Thyroid gland (tissue), 4 donors: ENCODE measurements around the gene BEND2. TPM values are rescaled to one million over a fixed set of nuclear protein-coding genes. Genes with fewer than 3 reads are reported as not detected.

Experiments
- DNase-seq, 2 donors: peaks; one replicate each; pipeline ENCODE4 v3.0.0-alpha.2; 2019
- H3K27ac ChIP-seq, 3 donors: fragments of 200-600 bp; sonication (generic); 1 replicate in 2 of 3; 2 replicates in 1 of 3; pipeline ENCODE4 v1.5.1; 2016 to 2019; ENCODE audit warnings: mild to moderate bottlenecking in 1 of 3, moderate library complexity in 1 of 3
- H3K27me3 ChIP-seq: fragments of 200-600 bp; sonication (generic); one replicate; pipeline ENCODE4 v1.5.1; 2019
- H3K36me3 ChIP-seq, 2 donors: fragments of 200-600 bp; sonication (generic); one replicate each; pipeline ENCODE4 v1.5.1; 2016 to 2019
- H3K4me1 ChIP-seq, 2 donors: fragments of 200-600 bp; sonication (generic); one replicate each; pipeline ENCODE4 v1.5.1; 2017 to 2019
- H3K4me3 ChIP-seq, 3 donors: fragments of 200-600 bp; sonication (generic); replicated peaks in 1 of 3; 1 replicate in 2 of 3; 2 replicates in 1 of 3; pipeline ENCODE4 v1.5.1; 2016; ENCODE audit warnings: mild to moderate bottlenecking in 1 of 3
- H3K9me3 ChIP-seq: fragments of 200-600 bp; sonication (generic); one replicate; pipeline ENCODE4 v1.5.1; 2017
- POLR2A ChIP-seq, 2 donors: fragments of 450-650 bp; IDR thresholded peaks; one replicate each; pipeline ENCODE4 v1.6.1; 2017; ENCODE audit warnings: antibody characterized with exemption in 2 of 2, mild to moderate bottlenecking in 2 of 2, moderate library complexity in 1 of 2
- WGBS, 2 donors: methylation state at CpG; one replicate each; pipeline ENCODE4 v1.1.5; 2017; 5-methylcytosine and 5-hydroxymethylcytosine counted together
- intact Hi-C: fragments of 100-400 bp; cut with DNase I; formaldehyde crosslinking; loops from one replicate; pipeline ENCODE4 v1.15.1; 2023
- total RNA-seq, 4 donors: library from RNA; depleted of rRNA; stranded (reverse); fragments of >200 nt; gene quantifications; one replicate each; pipeline ENCODE4 v1.2.3, GENCODE V29; 2016
- TF ChIP-seq, protein P1 (sequence below), 6 experiments: fragments of 200-600 bp in 3 of 6; fragments of 450-650 bp in 3 of 6; sonication (generic) in 3 of 6; IDR thresholded peaks; one replicate each; pipeline ENCODE4 v1.5.1; 2016 to 2019; ENCODE audit warnings: antibody characterized with exemption in 6 of 6, mild to moderate bottlenecking in 2 of 6, inconsistent platforms in 1 of 6, moderate library complexity in 1 of 6

The BEND2 gene
- total RNA-seq, 4 donors from 2014 or later = 0.13 TPM; not detected in 3

DNA sequence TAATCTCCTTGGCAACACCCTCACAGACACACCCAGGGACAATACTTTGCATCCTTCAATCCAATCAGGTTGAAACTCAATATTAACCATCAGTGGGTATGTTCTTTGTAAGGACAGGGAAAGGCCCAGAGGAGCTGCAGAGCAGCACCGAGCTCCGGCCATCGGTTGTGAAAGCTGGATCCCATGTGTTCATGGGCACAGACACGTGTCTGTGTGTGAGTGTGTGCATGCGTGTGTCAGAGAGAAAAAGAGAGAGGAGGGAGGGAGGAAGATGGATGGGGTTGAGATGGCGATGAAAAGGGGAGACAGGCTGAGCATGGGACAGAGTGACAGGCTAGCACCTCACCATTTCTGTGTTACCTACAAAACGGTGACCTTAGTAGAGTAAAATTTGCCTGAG is 6.8 kb upstream of the BEND2 start:
- Histone ChIP-seq H3K9me3 (no peaks in the 10 kb centered on the region), H3K4me3 (no peak overlapping the region), H3K36me3 (no peaks in the 10 kb centered on the region), H3K27me3 (no peaks in the 10 kb centered on the region), H3K27ac (no peak overlapping the region), H3K4me1 (no peaks in the 10 kb centered on the region)
- TF ChIP-seq, protein P1, sequence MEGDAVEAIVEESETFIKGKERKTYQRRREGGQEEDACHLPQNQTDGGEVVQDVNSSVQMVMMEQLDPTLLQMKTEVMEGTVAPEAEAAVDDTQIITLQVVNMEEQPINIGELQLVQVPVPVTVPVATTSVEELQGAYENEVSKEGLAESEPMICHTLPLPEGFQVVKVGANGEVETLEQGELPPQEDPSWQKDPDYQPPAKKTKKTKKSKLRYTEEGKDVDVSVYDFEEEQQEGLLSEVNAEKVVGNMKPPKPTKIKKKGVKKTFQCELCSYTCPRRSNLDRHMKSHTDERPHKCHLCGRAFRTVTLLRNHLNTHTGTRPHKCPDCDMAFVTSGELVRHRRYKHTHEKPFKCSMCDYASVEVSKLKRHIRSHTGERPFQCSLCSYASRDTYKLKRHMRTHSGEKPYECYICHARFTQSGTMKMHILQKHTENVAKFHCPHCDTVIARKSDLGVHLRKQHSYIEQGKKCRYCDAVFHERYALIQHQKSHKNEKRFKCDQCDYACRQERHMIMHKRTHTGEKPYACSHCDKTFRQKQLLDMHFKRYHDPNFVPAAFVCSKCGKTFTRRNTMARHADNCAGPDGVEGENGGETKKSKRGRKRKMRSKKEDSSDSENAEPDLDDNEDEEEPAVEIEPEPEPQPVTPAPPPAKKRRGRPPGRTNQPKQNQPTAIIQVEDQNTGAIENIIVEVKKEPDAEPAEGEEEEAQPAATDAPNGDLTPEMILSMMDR (IDR thresholded peaks at IDR 0.05) = no peak
- no peak for TF ChIP-seq POLR2A (IDR thresholded peaks at IDR 0.05)
- intact Hi-C loops = no loop called here
- WGBS, 2 donors = 94 to 96% methylated on average over 7 of the region's 7 CpGs
- no peak for DNase-seq

DNA sequence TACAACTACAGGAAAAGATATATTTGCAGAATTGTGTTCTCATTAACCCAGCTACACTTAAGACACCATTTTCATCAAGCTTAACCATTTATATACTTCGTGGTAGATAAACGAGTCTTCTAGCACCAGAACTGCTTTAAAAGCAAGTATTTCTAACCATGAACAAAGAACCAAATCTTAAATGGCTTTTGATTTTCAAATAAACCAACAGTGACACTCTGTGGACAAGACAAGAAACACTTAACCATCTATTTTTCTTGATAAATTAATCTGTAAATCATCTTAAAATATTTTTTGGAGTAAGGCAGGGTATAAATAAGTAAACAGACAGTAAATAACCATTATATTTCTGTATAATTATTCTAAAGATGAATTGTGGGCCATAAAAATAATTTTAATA is 10.2 kb downstream of the BEND2 start:
- Histone ChIP-seq H3K9me3 (no peaks in the 10 kb centered on the region), H3K4me3 (no peak overlapping the region), H3K27me3 (no peaks in the 10 kb centered on the region), H3K4me1 (no peaks in the 10 kb centered on the region), H3K36me3 (no peaks in the 10 kb centered on the region), H3K27ac (no peak overlapping the region)
- DNase-seq = no peak
- intact Hi-C loops = no loop called here
- TF ChIP-seq, protein P1 (IDR thresholded peaks at IDR 0.05) = peak in 3 of 6 experiments; percentile 29 to 59 (median 44)
- TF ChIP-seq POLR2A (IDR thresholded peaks at IDR 0.05) = no peak
- WGBS, 2 donors = 7 to 27% methylated on average over 2 of the region's 2 CpGs

DNA sequence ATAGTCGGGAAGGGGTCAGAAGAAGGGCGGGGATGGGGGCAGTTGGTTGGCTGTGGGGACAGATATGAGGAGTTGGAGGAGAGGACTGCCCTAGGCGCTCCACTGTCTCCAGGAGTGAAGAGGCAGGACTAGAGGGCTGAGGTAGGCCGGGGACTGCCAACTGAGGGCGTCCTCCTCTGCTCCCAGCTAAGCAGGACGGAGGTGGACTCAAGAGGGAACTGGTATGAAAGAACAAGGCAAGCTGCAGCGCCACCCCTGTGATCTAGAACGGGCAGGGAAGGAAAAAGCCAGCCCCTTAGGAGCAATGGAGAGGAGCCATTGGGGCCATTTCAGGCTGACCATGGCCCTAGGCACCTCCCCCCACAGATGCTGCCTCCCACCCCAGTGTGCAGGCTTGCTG is 14.0 kb downstream of the BEND2 start:
- H3K27ac ChIP-seq = no peak overlapping the region
- H3K27me3 ChIP-seq = no peaks in the 10 kb centered on the region
- 80 to 87% methylated on average over 6 to 8 of the region's 8 CpGs for WGBS, 2 donors
- H3K4me3 ChIP-seq = no peak overlapping the region
- intact Hi-C loops = loop anchor here (10.0 kb wide), 1 partner anchor 412 kb away; no protein-coding TSS in a partner anchor
- no peaks in the 10 kb centered on the region for H3K4me1 ChIP-seq
- no peak for DNase-seq
- no peaks in the 10 kb centered on the region for H3K36me3 ChIP-seq
- no peaks in the 10 kb centered on the region for H3K9me3 ChIP-seq
- TF ChIP-seq, protein P1 (IDR thresholded peaks at IDR 0.05) = no peak
- TF ChIP-seq POLR2A (IDR thresholded peaks at IDR 0.05) = no peak

DNA sequence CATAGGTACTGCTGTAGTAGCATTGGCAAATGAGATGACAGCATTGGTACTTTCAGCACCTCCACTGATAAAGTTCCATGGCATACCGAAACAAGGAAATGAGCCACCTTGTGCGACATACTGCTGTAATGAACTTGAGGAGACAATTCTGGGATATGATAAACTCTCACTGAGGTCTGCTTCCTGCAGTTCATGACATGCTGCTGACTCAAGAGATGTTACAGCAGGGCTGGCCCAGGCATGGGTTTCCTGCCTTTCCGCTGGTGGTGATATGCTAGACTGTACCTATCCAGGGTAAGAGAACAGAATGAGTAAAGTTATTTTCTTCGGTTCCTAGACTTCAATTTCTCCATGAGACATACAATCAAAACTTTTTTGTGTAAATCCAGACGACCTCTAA is 17.1 kb downstream of the BEND2 start:
- intact Hi-C loops = loop anchor here (10.0 kb wide), 1 partner anchor 409 kb away; no protein-coding TSS in a partner anchor
- 84 to 88% methylated on average over 4 to 5 of the region's 5 CpGs for WGBS, 2 donors
- TF ChIP-seq, protein P1 (IDR thresholded peaks at IDR 0.05) = no peak
- no peak for TF ChIP-seq POLR2A (IDR thresholded peaks at IDR 0.05)

DNA sequence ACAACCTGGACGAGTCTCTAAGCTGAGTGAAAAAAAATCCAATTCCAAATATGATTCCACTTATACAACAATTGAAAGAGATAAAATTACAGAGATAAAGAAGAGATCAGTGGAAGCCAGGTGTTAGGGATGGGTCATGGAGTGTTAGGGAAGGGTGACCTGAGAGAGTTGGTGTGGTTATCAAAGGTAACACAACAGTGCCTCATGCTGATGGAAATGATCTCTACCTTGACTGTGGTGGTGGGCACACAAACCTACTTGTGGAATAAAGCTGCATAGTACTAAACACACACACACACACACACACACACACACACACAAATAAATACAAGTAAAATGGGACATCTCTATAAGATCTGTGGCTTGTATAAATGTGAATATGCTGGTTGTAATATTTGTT is 26.0 kb downstream of the BEND2 start:
- no peaks in the 10 kb centered on the region for H3K4me1 ChIP-seq

More for the DNA sequence above, 17.1 kb downstream of the BEND2 start:
- Histone ChIP-seq H3K36me3 (no peaks in the 10 kb centered on the region), H3K4me3 (no peak overlapping the region), H3K9me3 (no peaks in the 10 kb centered on the region), H3K4me1 (no peaks in the 10 kb centered on the region), H3K27ac (no peak overlapping the region), H3K27me3 (no peaks in the 10 kb centered on the region)
- DNase-seq = no peak

More for the DNA sequence above, 26.0 kb downstream of the BEND2 start:
- Histone ChIP-seq H3K4me3 (no peak overlapping the region), H3K27ac (no peak overlapping the region), H3K27me3 (no peaks in the 10 kb centered on the region), H3K36me3 (no peaks in the 10 kb centered on the region), H3K9me3 (no peaks in the 10 kb centered on the region)
- DNase-seq = no peak
- WGBS, 2 donors = 83 to 90% methylated on average over 1 of the region's 1 CpG
- intact Hi-C loops = no loop called here
- TF ChIP-seq, protein P1 (IDR thresholded peaks at IDR 0.05) = no peak
- TF ChIP-seq POLR2A (IDR thresholded peaks at IDR 0.05) = no peak
